Measurements from ENCODE around the gene LGMN. TPM values are rescaled to one million over a fixed set of nuclear protein-coding genes. Genes with fewer than 3 reads are reported as not detected.

The LGMN gene
- total RNA-seq, 1 experiment from 2014 or later, result 37.2 TPM

- no peaks in the 10 kb centered on the region for H3K27me3 ChIP-seq (ENCODE audit: control insufficient read depth, insufficient read depth, low read length)
- H3K36me3 ChIP-seq (ENCODE audit: control insufficient read depth, insufficient read depth, low read length), result no peaks in the 10 kb centered on the region; the same call in 1 of the 2 replicates
- in situ Hi-C loops (cut with HindIII; ENCODE audit: low pct_unique_long_range_greater_than_20kb, low sequenced_read_pairs) (no loop called here), intact Hi-C loops (cut with micrococcal nuclease; ENCODE audit: unreplicated experiment) (no loop called here)
- no peak overlapping the region for H3K27ac ChIP-seq (ENCODE audit: low read length)
- H3K4me1 ChIP-seq (ENCODE audit: control insufficient read depth, insufficient read depth, low read length), result no peaks in the 10 kb centered on the region
- no peak for DNase-seq (ENCODE audit: low read depth, low spot score)
- no peak for ATAC-seq
- POLR2A ChIA-PET, result no interaction called here
- H3K9me3 ChIP-seq (ENCODE audit: control insufficient read depth, insufficient read depth, low read depth, low read length), result no peaks in the 10 kb centered on the region
- no peak overlapping the region for H3K4me3 ChIP-seq (ENCODE audit: low read depth in 2 of 2, low read length in 2 of 2)
- BruUV-seq (replicated peaks), result no TSS peak
- CTCF ChIA-PET, result no interaction called here
- TF ChIP-seq SIN3A (IDR thresholded peaks at IDR 0.05; ENCODE audit: borderline replicate concordance, insufficient read depth, low read depth, low read length) (no peak), TCF7L2 (IDR thresholded peaks at IDR 0.05; ENCODE audit: low read depth, low read length) (no peak), REST (IDR thresholded peaks at IDR 0.05; ENCODE audit: insufficient read depth in 1 of 2, low read depth in 2 of 2, low read length in 1 of 2) (no peak), CTCF (IDR thresholded peaks at IDR 0.05) (no peak), POLR2AphosphoS5 (IDR thresholded peaks at IDR 0.05; ENCODE audit: low read depth, low read length) (no peak)
Measured at GRCh38 chr14:92740440-92740839, 8.0 kb downstream of the LGMN start.

GRCh38 chr14:92737619-92738188 lies 10.7 kb downstream of the LGMN start:
- CTCF ChIA-PET, result no interaction called here
- in situ Hi-C loops (cut with HindIII; ENCODE audit: low pct_unique_long_range_greater_than_20kb, low sequenced_read_pairs) (no loop called here), intact Hi-C loops (cut with micrococcal nuclease; ENCODE audit: unreplicated experiment) (no loop called here)
- no peaks in the 10 kb centered on the region for H3K9me3 ChIP-seq (ENCODE audit: control insufficient read depth, insufficient read depth, low read depth, low read length)
- no peak for DNase-seq (ENCODE audit: low read depth, low spot score)
- no peak for ATAC-seq
- no peaks in the 10 kb centered on the region; the same call in 1 of the 2 replicates for H3K36me3 ChIP-seq (ENCODE audit: control insufficient read depth, insufficient read depth, low read length)
- H3K27me3 ChIP-seq (ENCODE audit: control insufficient read depth, insufficient read depth, low read length), result no peaks in the 10 kb centered on the region
- POLR2A ChIA-PET, result no interaction called here
- no peak overlapping the region for H3K4me3 ChIP-seq (ENCODE audit: low read depth in 2 of 2, low read length in 2 of 2)
- H3K4me1 ChIP-seq (ENCODE audit: control insufficient read depth, insufficient read depth, low read length), result no peaks in the 10 kb centered on the region
- no peak for TF ChIP-seq SIN3A (IDR thresholded peaks at IDR 0.05; ENCODE audit: borderline replicate concordance, insufficient read depth, low read depth, low read length)
- no peak for TF ChIP-seq CTCF (IDR thresholded peaks at IDR 0.05)
- no peak for TF ChIP-seq POLR2AphosphoS5 (IDR thresholded peaks at IDR 0.05; ENCODE audit: low read depth, low read length)
- no peak for TF ChIP-seq TCF7L2 (IDR thresholded peaks at IDR 0.05; ENCODE audit: low read depth, low read length)
- TF ChIP-seq REST (IDR thresholded peaks at IDR 0.05; ENCODE audit: insufficient read depth in 1 of 2, low read depth in 2 of 2, low read length in 1 of 2), result no peak
- no peak overlapping the region for H3K27ac ChIP-seq (ENCODE audit: low read length)
- no TSS peak for BruUV-seq (replicated peaks)

All from Panc1 (cell line).